IPS-20b (cell line): ENCODE data around the gene CMTM1.
A peak's percentile ranks its signal among the peaks of the same experiment; 100 is the strongest.
"Not testable (repeated sequence)": the region's sequence is repeated elsewhere in the genome, so short reads cannot be mapped to it uniquely, and the experiment has no call there.

Experiments
- H3K27ac ChIP-seq: one replicate; pipeline ENCODE4 v1.5.1; 2013; ENCODE audit warnings: low read length
- H3K27me3 ChIP-seq: 2 replicates; pipeline ENCODE4 v1.6.1; 2013; ENCODE audit warnings: mild to moderate bottlenecking, low read length, inconsistent platforms; ENCODE audit not compliant: insufficient read depth
- H3K36me3 ChIP-seq: 2 replicates; pipeline ENCODE4 v1.6.1; 2013; ENCODE audit warnings: low read depth, mild to moderate bottlenecking, inconsistent platforms, low read length, moderate library complexity; ENCODE audit not compliant: insufficient read depth
- H3K4me1 ChIP-seq: 2 replicates; pipeline ENCODE4 v1.6.1; 2013; ENCODE audit warnings: mild to moderate bottlenecking, control low read depth, inconsistent platforms, low read length, moderate library complexity; ENCODE audit not compliant: insufficient read depth
- H3K4me3 ChIP-seq: 2 replicates; pipeline ENCODE4 v1.5.1; 2013; ENCODE audit warnings: mild to moderate bottlenecking, low read length, inconsistent platforms
- H3K9ac ChIP-seq: 2 replicates; pipeline ENCODE4 v1.6.1; 2013; ENCODE audit warnings: low read depth, mild to moderate bottlenecking, inconsistent platforms, low read length, moderate library complexity
- H3K9me3 ChIP-seq: 2 replicates; pipeline ENCODE4 v1.6.1; 2013; ENCODE audit warnings: mild to moderate bottlenecking, low read depth, low read length, inconsistent platforms; ENCODE audit not compliant: insufficient read depth

The CMTM1 gene

GRCh38 chr16:66603537-66604375 lies 37.5 kb downstream of the CMTM1 start:
- Histone ChIP-seq H3K9me3 (no peaks in the 10 kb centered on the region), H3K4me3 (peak overlapping the region; percentile 79), H3K27me3 (peaks cover 8% of the 10 kb centered on the region), H3K36me3 (no peaks in the 10 kb centered on the region), H3K4me1 (peaks cover 8% of the 10 kb centered on the region; the same call in 1 of the 2 replicates), H3K27ac (no peak overlapping the region), H3K9ac (peak overlapping the region; percentile 71)

- peak within 1 kb of the TSS; percentile 71 for H3K9ac ChIP-seq
- H3K9me3 ChIP-seq, result no peaks in the 10 kb centered on the region
- no peak within 1 kb of the TSS for H3K27ac ChIP-seq
- H3K4me3 ChIP-seq, result peak within 1 kb of the TSS; percentile 79
- peaks cover 8% of the 10 kb centered on the region; the same call in 1 of the 2 replicates for H3K4me1 ChIP-seq
- H3K27me3 ChIP-seq, result peaks cover 8% of the 10 kb centered on the region
- H3K36me3 ChIP-seq, result peaks cover 8% of the 10 kb centered on the region
These were observed 38.3 kb downstream of the CMTM1 start, which contains the start of gene CMTM3 for GRCh38 chr16:66604376-66605176. TSS of gene CMTM3 (plus strand) at chr16:66604704. CDS start at chr16:66604806, 102 bp downstream.

GRCh38 chr16:66605177-66605978 lies 39.1 kb downstream of the CMTM1 start:
- Histone ChIP-seq H3K4me3 (peak overlapping the region; percentile 64), H3K27ac (no peak overlapping the region), H3K9ac (peak overlapping the region; percentile 56), H3K27me3 (peaks cover 8% of the 10 kb centered on the region), H3K9me3 (no peaks in the 10 kb centered on the region), H3K4me1 (peaks cover 8% of the 10 kb centered on the region; the same call in 1 of the 2 replicates), H3K36me3 (peaks cover 16% of the 10 kb centered on the region)

- Histone ChIP-seq H3K27me3 (peaks cover 8% of the 10 kb centered on the region), H3K9me3 (no peaks in the 10 kb centered on the region), H3K4me3 (peak overlapping the region; percentile 64), H3K36me3 (peaks cover 24% of the 10 kb centered on the region), H3K9ac (peak overlapping the region; percentile 32), H3K27ac (no peak overlapping the region), H3K4me1 (peaks cover 8% of the 10 kb centered on the region; the same call in 1 of the 2 replicates)
These were observed 39.9 kb downstream of the CMTM1 start for GRCh38 chr16:66605979-66606751.

GRCh38 chr16:66608241-66609138 lies 42.3 kb downstream of the CMTM1 start:
- peak overlapping the region; percentile 62; the same call in 1 of the 2 replicates for H3K9ac ChIP-seq
- H3K9me3 ChIP-seq, result no peaks in the 10 kb centered on the region
- H3K27ac ChIP-seq, result no peak overlapping the region
- H3K4me1 ChIP-seq, result peaks cover 8% of the 10 kb centered on the region; the same call in 1 of the 2 replicates
- no peak overlapping the region for H3K4me3 ChIP-seq
- H3K36me3 ChIP-seq, result peaks cover 46% of the 10 kb centered on the region
- H3K27me3 ChIP-seq, result peaks cover 1% of the 10 kb centered on the region; the same call in 1 of the 2 replicates

GRCh38 chr16:66609139-66609510 lies 42.9 kb downstream of the CMTM1 start:
- Histone ChIP-seq H3K27ac (no peak overlapping the region), H3K9me3 (no peaks in the 10 kb centered on the region), H3K27me3 (no peaks in the 10 kb centered on the region), H3K4me3 (no peak overlapping the region), H3K9ac (peak overlapping the region; percentile 62; the same call in 1 of the 2 replicates), H3K36me3 (peaks cover 52% of the 10 kb centered on the region), H3K4me1 (peaks cover 8% of the 10 kb centered on the region; the same call in 1 of the 2 replicates)

GRCh38 chr16:66610111-66610820 lies 44.0 kb downstream of the CMTM1 start:
- H3K27me3 ChIP-seq, result no peaks in the 10 kb centered on the region
- H3K4me1 ChIP-seq, result peaks cover 8% of the 10 kb centered on the region; the same call in 1 of the 2 replicates
- H3K4me3 ChIP-seq, result no peak overlapping the region
- no peaks in the 10 kb centered on the region for H3K9me3 ChIP-seq
- peaks cover 64% of the 10 kb centered on the region for H3K36me3 ChIP-seq
- no peak overlapping the region for H3K27ac ChIP-seq
- H3K9ac ChIP-seq, result no peak overlapping the region

GRCh38 chr16:66611911-66612310 lies 45.7 kb downstream of the CMTM1 start:
- not testable (repeated sequence) for H3K27ac ChIP-seq, H3K9ac ChIP-seq, H3K9me3 ChIP-seq, H3K27me3 ChIP-seq, H3K4me3 ChIP-seq
- Histone ChIP-seq H3K4me1 (peaks cover 12% of the 10 kb centered on the region), H3K36me3 (peaks cover 69% of the 10 kb centered on the region)

GRCh38 chr16:66612422-66612821 lies 46.2 kb downstream of the CMTM1 start:
- H3K4me3 ChIP-seq, result no peak overlapping the region
- H3K36me3 ChIP-seq, result peaks cover 69% of the 10 kb centered on the region
- H3K27me3 ChIP-seq, result no peaks in the 10 kb centered on the region
- peaks cover 17% of the 10 kb centered on the region for H3K4me1 ChIP-seq
- no peak overlapping the region for H3K9ac ChIP-seq
- H3K9me3 ChIP-seq, result no peaks in the 10 kb centered on the region
- H3K27ac ChIP-seq, result no peak overlapping the region
